ENCODE results near the gene IKZF1.

DNA sequence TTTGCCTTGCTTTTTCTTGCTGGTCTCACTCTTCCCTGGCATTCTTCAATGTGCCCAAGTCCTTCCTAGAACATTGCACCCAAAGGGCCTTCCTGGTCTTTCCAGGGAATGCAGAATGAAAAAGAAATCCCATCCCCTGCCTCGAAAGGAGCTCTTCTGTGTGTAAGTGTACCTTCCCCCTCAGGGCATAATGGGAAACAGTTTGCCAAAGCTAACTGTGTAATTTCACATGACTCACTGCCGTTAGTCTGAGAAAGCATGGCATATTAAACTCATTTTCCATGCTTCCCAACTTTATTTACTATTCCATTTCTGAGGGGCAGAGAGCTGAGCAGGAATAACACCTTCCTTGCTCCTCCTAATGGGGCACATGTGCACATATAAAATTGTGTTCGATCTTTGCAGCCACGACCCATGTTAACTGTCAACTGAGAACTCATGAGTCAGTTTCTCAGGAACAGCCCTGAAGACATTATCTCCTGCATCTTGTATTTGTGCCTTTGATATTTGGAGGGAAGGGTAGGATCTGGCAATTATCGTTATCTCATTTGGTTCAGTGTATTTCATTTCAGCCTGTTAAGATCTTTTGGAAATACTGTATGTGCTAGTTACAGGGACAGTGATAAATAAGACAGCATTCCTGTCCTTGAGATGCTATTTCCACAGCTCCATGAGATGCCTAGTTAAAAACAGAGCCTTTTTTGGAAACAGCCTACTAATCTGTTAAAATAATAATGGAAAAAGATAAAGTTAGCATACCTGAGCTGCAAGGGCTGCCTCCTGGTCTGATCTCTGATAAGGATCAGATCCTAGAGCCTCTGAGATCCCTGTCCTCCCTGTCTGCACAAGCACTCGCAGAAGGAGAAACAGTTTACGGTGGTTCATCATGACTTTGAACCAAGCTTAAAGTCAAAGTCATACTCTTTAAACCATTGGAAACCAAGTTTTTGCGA is 42.3 kb downstream of the IKZF1 start:
- TF ChIP-seq, protein P1, sequence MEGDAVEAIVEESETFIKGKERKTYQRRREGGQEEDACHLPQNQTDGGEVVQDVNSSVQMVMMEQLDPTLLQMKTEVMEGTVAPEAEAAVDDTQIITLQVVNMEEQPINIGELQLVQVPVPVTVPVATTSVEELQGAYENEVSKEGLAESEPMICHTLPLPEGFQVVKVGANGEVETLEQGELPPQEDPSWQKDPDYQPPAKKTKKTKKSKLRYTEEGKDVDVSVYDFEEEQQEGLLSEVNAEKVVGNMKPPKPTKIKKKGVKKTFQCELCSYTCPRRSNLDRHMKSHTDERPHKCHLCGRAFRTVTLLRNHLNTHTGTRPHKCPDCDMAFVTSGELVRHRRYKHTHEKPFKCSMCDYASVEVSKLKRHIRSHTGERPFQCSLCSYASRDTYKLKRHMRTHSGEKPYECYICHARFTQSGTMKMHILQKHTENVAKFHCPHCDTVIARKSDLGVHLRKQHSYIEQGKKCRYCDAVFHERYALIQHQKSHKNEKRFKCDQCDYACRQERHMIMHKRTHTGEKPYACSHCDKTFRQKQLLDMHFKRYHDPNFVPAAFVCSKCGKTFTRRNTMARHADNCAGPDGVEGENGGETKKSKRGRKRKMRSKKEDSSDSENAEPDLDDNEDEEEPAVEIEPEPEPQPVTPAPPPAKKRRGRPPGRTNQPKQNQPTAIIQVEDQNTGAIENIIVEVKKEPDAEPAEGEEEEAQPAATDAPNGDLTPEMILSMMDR (IDR thresholded peaks at IDR 0.05; ENCODE audit: low read depth, low read length), result no peak
- TF ChIP-seq, protein P2, sequence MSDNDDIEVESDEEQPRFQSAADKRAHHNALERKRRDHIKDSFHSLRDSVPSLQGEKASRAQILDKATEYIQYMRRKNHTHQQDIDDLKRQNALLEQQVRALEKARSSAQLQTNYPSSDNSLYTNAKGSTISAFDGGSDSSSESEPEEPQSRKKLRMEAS (IDR thresholded peaks at IDR 0.05; ENCODE audit: low read depth, low read length), result no peak
